ENCODE measurements around the gene COA1. TPM values are rescaled to one million over a fixed set of nuclear protein-coding genes. Genes with fewer than 3 reads are reported as not detected.

Gene COA1
- total RNA-seq, 4 donors from 2014 or later = 31.8 to 53.2 (median 39.8) TPM

- in situ Hi-C loops (cut with MboI; ENCODE audit: low pct_ligation_motif_present in 1 of 4, low pct_unique_long_range_greater_than_20kb in 1 of 4, low sequenced_read_pairs in 3 of 4) (no loop called here), intact Hi-C loops (cut with DNase I; ENCODE audit: low total_unique reads) (no loop called here)
- Histone ChIP-seq H3K4me3 (no peak overlapping the region), H3K27me3 (no peaks in the 10 kb centered on the region), H3K9me3 (no peaks in the 10 kb centered on the region), H3K27ac (no peak overlapping the region), H3K36me3 (no peaks in the 10 kb centered on the region), H3K4me1 (peaks cover 0 to 15% (median 4%) of the 10 kb centered on the region in 4 donors)
- no peak for DNase-seq
- WGBS, 2 donors (ENCODE audit: low coverage in 1 of 2) = 71 to 80% methylated on average over 1 of the region's 1 CpG
- no peak for TF ChIP-seq EP300 (IDR thresholded peaks at IDR 0.05; ENCODE audit: low read depth)
- no peak for TF ChIP-seq POLR2A (IDR thresholded peaks at IDR 0.05)
- TF ChIP-seq CTCF (IDR thresholded peaks at IDR 0.05) = no peak
- TF ChIP-seq POLR2AphosphoS5 (IDR thresholded peaks at IDR 0.05) = no peak
Measured at GRCh38 chr7:43756368-43757072, 27.2 kb upstream of the COA1 start.

GRCh38 chr7:43754596-43754995 lies 25.3 kb upstream of the COA1 start:
- Histone ChIP-seq H3K4me3 (no peak overlapping the region), H3K9me3 (no peaks in the 10 kb centered on the region), H3K4me1 (peaks cover 0 to 10% (median 4%) of the 10 kb centered on the region in 4 donors), H3K27ac (no peak overlapping the region), H3K27me3 (no peaks in the 10 kb centered on the region), H3K36me3 (no peaks in the 10 kb centered on the region)
- in situ Hi-C loops (cut with MboI; ENCODE audit: low pct_ligation_motif_present in 1 of 4, low pct_unique_long_range_greater_than_20kb in 1 of 4, low sequenced_read_pairs in 3 of 4) = no loop called here
- WGBS, 2 donors (ENCODE audit: low coverage in 1 of 2) = 92% methylated on average over 4 of the region's 4 CpGs; no CpG with 5 or more reads in 1 of the 2 donors
- intact Hi-C loops (cut with DNase I; ENCODE audit: low total_unique reads) = no loop called here
- no peak for DNase-seq
- TF ChIP-seq POLR2AphosphoS5 (IDR thresholded peaks at IDR 0.05) (no peak), EP300 (IDR thresholded peaks at IDR 0.05; ENCODE audit: low read depth) (no peak), CTCF (IDR thresholded peaks at IDR 0.05) (no peak), POLR2A (IDR thresholded peaks at IDR 0.05) (no peak)

- no peak for DNase-seq
- Histone ChIP-seq H3K4me3 (no peak overlapping the region), H3K27me3 (no peaks in the 10 kb centered on the region), H3K4me1 (peaks cover 0 to 8% (median 2%) of the 10 kb centered on the region in 4 donors), H3K27ac (no peak overlapping the region), H3K9me3 (no peaks in the 10 kb centered on the region), H3K36me3 (no peaks in the 10 kb centered on the region)
- 89% methylated on average over 1 to 3 of the region's 3 CpGs for WGBS, 2 donors (ENCODE audit: low coverage in 1 of 2)
- intact Hi-C loops (cut with DNase I; ENCODE audit: low total_unique reads) (no loop called here), in situ Hi-C loops (cut with MboI; ENCODE audit: low pct_ligation_motif_present in 1 of 4, low pct_unique_long_range_greater_than_20kb in 1 of 4, low sequenced_read_pairs in 3 of 4) (no loop called here)
- no peak for TF ChIP-seq POLR2A (IDR thresholded peaks at IDR 0.05)
Measured at GRCh38 chr7:43753843-43754242, 24.5 kb upstream of the COA1 start.

GRCh38 chr7:43753271-43753810 lies 24.0 kb upstream of the COA1 start:
- H3K9me3 ChIP-seq = no peaks in the 10 kb centered on the region
- 86 to 92% methylated on average over 1 of the region's 1 CpG for WGBS, 2 donors (ENCODE audit: low coverage in 1 of 2)
- H3K27me3 ChIP-seq = no peaks in the 10 kb centered on the region
- in situ Hi-C loops (cut with MboI; ENCODE audit: low pct_ligation_motif_present in 1 of 4, low pct_unique_long_range_greater_than_20kb in 1 of 4, low sequenced_read_pairs in 3 of 4) (no loop called here), intact Hi-C loops (cut with DNase I; ENCODE audit: low total_unique reads) (no loop called here)
- no peaks in the 10 kb centered on the region for H3K36me3 ChIP-seq
- H3K4me1 ChIP-seq = peaks cover 0 to 6% (median 2%) of the 10 kb centered on the region in 4 donors
- DNase-seq = no peak
- H3K27ac ChIP-seq = no peak overlapping the region
- no peak overlapping the region for H3K4me3 ChIP-seq
- TF ChIP-seq CTCF (IDR thresholded peaks at IDR 0.05) (no peak), POLR2AphosphoS5 (IDR thresholded peaks at IDR 0.05) (no peak), POLR2A (IDR thresholded peaks at IDR 0.05) (no peak), EP300 (IDR thresholded peaks at IDR 0.05; ENCODE audit: low read depth) (no peak)
